AG09319 (cell line): Measurements from ENCODE around the gene UGT2A1.

Source experiments
- DNase-seq: peaks from one replicate; pipeline ENCODE4 v3.0.0-alpha.2; 2010; ENCODE audit warnings: low read depth; ENCODE audit errors: extremely low read depth
- TF ChIP-seq, protein P1 (sequence below): IDR thresholded peaks from 2 replicates; pipeline ENCODE4 v1.5.1; 2011; ENCODE audit warnings: low read depth, mild to moderate bottlenecking, inconsistent platforms, low read length, moderate library complexity

UGT2A1 gene

DNA sequence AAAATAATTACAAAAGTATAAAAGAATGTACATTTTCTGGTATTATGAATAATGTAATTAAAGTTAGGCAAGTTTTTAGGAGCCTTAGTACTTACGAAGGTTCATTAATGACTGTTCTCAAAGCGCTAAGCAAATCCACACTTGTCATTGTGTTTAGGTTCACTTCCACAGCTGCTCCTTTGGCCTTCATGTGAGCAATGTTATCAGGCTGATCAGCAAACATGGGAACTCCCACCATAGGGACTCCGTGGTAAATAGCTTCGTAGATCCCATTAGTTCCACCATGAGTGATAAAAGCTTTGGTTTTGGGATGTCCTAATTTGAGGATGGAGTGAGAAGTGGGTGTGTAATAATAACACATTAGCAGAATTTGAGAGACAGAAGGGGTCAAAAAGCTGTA lies 58.7 kb downstream of the UGT2A1 start:
- TF ChIP-seq, protein P1, sequence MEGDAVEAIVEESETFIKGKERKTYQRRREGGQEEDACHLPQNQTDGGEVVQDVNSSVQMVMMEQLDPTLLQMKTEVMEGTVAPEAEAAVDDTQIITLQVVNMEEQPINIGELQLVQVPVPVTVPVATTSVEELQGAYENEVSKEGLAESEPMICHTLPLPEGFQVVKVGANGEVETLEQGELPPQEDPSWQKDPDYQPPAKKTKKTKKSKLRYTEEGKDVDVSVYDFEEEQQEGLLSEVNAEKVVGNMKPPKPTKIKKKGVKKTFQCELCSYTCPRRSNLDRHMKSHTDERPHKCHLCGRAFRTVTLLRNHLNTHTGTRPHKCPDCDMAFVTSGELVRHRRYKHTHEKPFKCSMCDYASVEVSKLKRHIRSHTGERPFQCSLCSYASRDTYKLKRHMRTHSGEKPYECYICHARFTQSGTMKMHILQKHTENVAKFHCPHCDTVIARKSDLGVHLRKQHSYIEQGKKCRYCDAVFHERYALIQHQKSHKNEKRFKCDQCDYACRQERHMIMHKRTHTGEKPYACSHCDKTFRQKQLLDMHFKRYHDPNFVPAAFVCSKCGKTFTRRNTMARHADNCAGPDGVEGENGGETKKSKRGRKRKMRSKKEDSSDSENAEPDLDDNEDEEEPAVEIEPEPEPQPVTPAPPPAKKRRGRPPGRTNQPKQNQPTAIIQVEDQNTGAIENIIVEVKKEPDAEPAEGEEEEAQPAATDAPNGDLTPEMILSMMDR: no peak
- DNase-seq: no peak

DNA sequence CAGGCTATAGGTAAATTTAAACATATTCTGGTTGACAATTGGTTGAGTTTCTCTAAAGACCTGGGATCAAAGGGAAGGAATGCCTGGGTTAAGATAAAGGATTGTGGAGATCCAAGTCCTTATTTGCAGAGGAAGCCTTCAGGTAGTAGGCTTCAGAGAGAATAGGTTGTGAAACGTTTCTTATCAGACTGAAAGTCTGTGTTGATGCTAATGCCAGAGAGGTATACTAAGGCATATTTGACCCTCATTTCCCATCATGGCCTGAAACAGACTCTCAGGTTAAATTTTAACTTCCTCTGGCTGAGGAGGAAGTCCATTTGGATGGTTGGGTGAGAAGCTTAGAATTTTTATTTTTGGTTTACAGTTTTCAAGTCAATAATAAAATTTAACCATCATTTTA lies 61.7 kb downstream of the UGT2A1 start:
- DNase-seq: no peak
- TF ChIP-seq, protein P1: no peak

DNA sequence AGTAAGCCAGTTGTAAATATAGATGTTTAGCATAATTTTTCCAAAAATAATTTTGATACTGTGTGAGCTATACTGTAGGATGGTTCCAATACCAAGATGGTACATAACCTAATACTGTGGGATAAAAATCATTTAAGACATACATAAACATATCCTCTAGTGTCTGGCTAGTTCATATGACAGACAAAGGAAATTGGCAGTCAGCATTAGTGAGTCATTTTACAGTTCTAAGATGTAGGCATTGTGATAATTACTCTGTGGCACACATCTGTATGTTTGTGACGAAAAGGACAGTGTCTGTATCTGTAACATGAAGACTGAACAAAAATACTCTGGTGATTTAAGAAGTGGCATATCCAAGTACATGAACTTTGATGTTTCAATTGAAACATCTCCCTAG lies 63.2 kb downstream of the UGT2A1 start:
- TF ChIP-seq, protein P1: no peak

DNA sequence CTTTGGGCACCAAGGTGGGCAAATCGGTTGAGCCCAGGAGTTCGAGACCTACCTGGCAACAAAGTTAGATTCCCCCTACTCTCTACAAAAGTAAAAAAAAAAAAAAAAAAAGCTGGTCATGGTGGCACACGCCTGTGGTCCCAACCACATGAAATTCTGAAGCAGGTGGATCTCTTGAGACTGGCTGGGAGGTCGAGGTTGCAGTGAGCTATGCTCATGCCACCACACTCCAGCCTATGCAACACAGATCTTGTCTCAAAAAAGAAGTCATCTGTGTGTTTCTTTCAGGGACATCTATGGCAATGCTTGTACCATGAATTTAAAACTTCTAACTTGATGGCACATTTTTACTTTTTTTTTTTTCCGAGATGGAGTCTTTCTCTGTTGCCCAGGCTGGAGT lies 68.9 kb downstream of the UGT2A1 start:
- TF ChIP-seq, protein P1: no peak
- no peak for DNase-seq

More for the DNA sequence above, 63.2 kb downstream of the UGT2A1 start:
- DNase-seq: no peak

DNA sequence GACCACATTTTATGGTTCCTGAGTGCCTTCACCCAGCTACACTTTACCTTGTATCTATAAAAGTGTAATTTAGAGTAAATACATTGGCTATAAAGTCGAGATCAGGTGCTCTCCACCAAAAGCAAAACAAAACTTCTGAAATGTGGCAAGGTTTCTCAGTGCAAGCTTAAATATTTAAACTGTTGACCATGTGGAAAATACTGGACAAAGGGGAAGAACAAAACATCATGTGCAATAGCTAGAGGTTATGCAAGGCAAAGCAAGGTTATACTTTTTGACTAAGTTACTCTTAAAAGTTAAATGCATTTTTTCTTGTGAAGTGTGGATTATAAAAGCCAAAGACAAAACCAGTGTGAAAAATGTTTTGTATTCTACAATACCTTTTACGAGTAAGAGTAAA lies 69.5 kb downstream of the UGT2A1 start:
- TF ChIP-seq, protein P1: no peak
- no peak for DNase-seq

DNA sequence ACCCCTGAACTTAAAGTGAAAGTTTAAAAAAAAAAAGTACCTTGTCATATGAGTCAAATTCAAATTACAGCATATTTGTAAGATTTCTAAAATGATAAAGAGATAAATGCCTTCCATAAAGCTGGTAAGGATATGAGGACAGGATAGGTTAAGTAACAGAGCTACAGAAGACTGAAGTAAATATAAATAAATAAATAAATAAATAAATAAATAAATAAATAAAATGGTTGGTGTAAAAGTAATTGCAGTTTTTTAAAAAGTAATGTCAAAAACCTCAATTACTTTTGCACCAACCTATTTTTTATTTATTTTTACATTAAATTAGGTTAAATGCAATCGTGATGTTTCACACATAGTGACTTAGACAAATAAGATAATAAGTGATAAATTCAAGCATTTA lies 75.8 kb downstream of the UGT2A1 start:
- TF ChIP-seq, protein P1: no peak
- no peak for DNase-seq

DNA sequence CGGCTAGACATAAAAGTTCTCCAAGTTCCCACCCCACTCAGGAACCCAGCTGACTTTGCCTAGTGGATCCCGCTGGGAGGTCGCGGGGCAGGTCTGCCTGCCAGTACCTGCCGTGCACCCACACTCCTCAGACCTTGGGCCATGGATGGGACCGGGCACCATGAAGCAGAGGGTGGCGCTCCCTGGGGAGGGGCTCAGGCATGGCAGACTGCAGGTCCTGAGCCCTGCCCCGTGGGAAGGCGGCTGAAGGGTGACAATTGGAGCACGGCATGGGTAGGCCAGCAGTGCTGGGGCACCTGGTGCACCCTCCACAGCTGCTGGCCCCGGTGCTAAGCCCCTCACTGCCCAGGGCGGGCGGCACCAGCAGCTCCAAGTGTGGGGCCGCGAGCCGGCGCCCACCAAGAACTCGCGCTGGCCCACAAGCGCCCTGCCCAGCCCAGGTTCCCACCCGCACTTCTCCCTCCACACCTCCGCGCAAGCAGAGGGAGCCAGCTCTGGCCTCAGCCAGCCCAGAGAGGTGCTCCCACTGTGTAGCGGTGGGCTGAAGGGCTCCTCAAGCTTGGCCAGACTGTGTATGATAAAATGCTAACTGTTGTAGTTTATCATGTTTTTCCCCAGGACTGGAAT lies 76.7 kb downstream of the UGT2A1 start:
- TF ChIP-seq, protein P1: no peak
- no peak for DNase-seq
